EL (cell line): ENCODE measurements around the gene CFAP77.

ENCODE experiments used
- DNase-seq: peaks from one replicate; pipeline ENCODE4 v3.0.0-alpha.2; 2016

Gene CFAP77

GRCh38 chr9:132457504-132458236, 47.7 kb downstream of the CFAP77 start:
- no peak for DNase-seq

- DNase-seq, result no peak
Observed at GRCh38 chr9:132458432-132458831, 48.4 kb downstream of the CFAP77 start.

DNA sequence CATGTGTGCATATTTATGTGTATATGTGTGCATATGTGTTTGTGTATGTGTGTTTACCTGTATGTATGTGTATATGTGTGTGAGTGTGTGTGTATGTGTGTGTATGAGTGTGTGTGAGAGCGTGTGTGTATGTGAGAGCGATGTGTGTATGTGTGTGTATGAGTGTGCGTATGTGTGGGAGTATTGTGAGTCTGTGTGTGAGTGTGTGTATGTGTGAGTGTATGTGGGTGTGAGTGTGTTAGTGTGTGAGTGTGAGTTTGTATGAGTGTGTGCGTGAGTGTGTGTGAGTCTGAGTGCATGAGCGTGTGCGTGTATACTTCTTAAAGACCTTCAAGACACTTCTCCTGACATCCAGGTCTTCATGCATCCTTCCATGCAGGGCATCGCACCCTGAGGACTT, 49.6 kb downstream of the CFAP77 start:
- no peak for DNase-seq

DNA sequence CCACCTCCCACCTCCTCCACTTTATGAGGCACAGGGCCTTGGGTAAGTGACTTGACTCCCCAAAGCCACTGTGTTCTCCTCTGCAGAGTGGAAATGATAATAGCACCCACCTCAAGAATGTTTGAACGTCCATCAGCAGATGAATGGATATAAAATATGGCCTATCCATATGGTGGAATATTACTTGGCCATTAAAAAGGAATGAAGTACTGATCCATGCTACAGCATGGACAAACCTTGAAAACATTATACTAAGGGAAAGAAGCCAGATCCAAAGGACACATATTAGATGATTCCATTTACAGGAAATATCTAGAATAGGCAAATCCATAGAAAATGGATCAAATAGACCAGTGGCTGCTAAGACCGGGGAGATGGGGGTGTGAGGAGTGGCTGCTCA, 50.2 kb downstream of the CFAP77 start:
- no peak for DNase-seq

- DNase-seq, result no peak
Observed at GRCh38 chr9:132461281-132461896, 51.4 kb downstream of the CFAP77 start.

DNA sequence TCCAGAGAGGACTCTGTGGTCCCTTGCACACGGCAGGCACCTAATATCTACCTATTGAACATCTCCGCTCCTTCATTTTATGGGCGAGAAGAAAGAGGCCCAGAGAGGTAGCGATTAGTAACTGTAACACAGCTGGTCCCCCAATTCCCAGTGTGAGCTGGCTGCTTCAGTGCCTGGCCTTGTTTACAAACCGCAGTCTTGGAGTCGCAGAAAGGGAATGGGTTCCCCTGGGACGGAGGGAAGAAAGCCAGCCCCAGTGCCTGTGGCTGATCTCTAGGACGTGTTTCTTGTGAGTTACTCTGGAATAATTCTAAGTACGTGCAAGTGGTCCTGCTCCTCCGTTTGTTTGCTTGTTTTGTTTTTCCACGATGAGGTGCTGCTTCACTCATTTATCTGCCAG, 52.0 kb downstream of the CFAP77 start:
- DNase-seq, result no peak

- no peak for DNase-seq
Observed at GRCh38 chr9:132464547-132464946, 54.5 kb downstream of the CFAP77 start.

GRCh38 chr9:132465131-132465635, 55.2 kb downstream of the CFAP77 start:
- DNase-seq, result no peak

DNA sequence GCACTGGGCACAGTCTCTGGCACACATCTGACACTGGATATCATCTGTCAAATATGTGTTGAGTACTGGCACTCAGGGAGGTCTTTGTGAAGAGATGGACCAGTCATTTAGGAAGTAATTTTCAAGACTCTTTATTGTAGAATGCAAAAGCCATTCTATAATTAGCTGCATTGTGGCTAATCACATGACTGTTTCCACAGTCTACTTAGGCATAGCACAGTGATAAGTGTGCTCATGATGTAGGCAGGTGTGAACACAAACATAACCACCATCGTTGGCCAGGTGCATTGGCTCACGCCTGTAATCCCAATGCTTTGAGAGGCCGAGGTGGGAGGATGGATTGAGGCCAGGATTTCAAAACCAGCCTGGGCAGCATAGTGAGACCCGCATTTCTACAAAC, 62.2 kb downstream of the CFAP77 start:
- no peak for DNase-seq

- no peak for DNase-seq
Observed at GRCh38 chr9:132472599-132472998, 62.6 kb downstream of the CFAP77 start.

DNA sequence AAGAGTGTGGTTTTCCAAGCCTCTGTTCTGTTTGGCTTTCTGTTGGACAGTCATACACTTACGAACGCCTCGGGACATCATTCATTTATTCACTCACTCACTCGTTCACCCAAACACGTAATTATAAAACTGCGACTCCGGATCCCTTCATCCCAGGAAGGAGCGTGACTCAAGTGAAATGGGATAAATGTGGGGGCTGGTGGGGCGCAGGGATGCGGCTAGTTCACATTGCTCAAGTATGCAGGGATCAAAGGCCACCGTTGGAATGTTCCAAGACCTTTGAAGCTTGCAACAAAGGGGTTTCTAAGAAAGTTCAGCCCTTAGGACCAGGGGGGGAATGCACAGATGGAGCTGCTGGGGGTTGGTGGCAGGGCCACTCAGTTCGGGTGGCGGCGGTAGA, 64.2 kb downstream of the CFAP77 start:
- DNase-seq, result peak; percentile 57

DNA sequence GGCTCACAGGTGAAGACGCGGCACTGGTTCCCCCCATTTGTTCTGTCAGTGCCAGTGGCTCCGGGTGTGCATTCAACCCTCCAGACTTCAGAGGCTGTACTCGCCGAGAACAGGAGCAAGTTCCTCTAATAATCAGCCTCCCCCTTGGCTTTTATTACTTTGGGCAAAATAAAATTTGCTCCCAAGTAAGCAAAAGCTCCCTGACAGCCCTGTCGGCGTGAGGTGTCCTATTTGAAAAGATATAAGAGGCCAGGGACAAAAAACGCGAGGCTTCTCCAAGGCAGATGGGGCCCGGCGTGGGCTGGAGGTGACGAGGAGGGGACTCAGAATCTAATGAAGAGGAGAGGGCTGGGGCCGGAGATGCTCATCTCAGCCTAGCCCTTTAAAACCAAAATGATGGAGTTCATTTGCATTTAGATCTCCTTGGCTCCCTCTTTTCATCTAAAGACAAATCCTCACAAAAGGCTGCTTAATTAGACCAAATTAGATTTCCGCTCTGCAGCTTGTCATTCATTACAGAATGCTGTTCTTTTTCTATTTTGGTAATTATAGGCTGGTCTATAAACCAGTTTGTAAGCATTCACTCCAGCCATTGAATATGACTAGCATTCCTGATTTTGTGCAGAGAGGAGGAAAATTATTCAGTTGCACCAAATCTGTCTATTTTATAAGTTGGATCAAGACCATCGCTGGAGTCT, 68.5 kb downstream of the CFAP77 start:
- no peak for DNase-seq

- DNase-seq, result no peak
Observed at GRCh38 chr9:132479733-132480132, 69.7 kb downstream of the CFAP77 start.

- no peak for DNase-seq
Observed at GRCh38 chr9:132481053-132481849, 71.2 kb downstream of the CFAP77 start.

- no peak for DNase-seq
Observed at GRCh38 chr9:132482196-132482813, 72.3 kb downstream of the CFAP77 start.

- no peak for DNase-seq
Observed at GRCh38 chr9:132485393-132485792, 75.4 kb downstream of the CFAP77 start.

DNA sequence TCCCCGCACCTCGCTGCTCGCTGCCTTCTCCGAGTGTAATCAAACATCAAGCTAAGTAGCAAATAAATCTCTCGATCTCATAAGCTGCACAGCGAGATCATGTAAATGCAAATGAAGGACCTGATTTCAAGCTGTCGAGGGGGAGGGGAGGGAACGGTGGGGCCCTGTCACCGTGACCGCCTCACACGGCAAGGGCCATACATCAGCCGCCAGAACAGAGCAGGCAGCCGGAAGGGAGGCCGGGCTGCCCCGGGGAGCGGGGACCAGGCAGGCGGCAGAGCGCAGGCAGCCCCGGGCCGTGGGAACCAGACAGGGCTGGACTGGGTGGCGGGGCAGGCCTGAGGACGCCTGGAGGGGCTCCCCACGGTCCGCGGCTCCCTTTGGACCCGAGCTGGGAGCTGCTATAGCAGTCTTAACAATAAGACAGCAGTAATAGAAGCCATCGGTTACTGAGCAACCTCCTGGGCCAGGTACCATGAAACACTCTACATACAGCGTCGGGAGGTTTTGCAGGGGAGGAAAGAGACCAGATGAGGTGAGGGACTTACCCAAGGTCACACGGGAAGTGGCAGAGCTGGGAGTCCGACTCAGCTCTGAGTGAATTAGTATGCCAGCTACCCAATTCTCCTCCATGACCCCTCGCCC, 76.8 kb downstream of the CFAP77 start:
- no peak for DNase-seq

DNA sequence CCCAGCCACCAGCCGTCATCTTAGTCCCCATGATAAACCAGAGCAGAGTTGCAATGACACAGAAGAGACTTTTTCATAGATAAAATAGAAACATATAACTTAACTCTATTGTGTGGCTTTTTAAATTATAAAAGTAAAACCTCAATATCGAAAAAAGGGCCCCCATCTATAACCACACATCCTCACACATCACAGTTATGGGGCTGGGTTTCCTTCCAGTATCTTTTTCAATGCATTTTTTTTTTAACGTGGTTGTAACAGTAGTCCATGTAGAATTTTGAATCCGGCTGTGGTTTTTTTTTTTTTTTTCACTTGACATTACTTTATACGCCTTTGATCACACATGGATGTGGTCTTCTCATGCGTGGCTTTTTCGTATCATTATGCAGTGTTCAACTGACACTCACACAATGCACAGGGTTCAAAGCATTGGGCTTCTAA, 77.4 kb downstream of the CFAP77 start:
- no peak for DNase-seq

- DNase-seq, result no peak
Observed at GRCh38 chr9:132487980-132488535, 78.0 kb downstream of the CFAP77 start.

GRCh38 chr9:132488626-132489025, 78.6 kb downstream of the CFAP77 start:
- DNase-seq, result no peak

- no peak for DNase-seq
Observed at GRCh38 chr9:132489536-132489935, 79.5 kb downstream of the CFAP77 start.

DNA sequence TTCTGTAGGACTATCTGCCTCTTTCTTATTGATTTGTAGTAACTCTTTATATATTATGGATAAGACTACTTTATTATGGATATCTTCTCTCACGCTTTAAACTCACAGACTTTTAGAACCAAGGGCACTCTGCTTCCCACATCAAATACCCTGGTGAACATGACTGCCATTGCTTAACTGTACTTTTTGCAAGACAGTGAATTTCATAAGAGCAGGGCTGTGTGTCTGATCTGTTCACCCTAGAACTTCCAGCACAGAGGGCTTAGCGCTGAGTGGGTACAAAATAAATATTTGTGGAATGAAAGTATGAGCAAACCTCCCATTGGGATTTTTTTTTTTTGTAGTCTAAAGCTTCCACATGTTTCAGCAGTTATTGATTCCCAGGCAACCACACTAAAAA, 84.8 kb downstream of the CFAP77 start:
- DNase-seq, result no peak
